Measurements from ENCODE around the gene TBC1D1.
"Not testable (repeated sequence)": the region's sequence is repeated elsewhere in the genome, so short reads cannot be mapped to it uniquely, and the experiment has no call there.

TBC1D1 gene

DNA sequence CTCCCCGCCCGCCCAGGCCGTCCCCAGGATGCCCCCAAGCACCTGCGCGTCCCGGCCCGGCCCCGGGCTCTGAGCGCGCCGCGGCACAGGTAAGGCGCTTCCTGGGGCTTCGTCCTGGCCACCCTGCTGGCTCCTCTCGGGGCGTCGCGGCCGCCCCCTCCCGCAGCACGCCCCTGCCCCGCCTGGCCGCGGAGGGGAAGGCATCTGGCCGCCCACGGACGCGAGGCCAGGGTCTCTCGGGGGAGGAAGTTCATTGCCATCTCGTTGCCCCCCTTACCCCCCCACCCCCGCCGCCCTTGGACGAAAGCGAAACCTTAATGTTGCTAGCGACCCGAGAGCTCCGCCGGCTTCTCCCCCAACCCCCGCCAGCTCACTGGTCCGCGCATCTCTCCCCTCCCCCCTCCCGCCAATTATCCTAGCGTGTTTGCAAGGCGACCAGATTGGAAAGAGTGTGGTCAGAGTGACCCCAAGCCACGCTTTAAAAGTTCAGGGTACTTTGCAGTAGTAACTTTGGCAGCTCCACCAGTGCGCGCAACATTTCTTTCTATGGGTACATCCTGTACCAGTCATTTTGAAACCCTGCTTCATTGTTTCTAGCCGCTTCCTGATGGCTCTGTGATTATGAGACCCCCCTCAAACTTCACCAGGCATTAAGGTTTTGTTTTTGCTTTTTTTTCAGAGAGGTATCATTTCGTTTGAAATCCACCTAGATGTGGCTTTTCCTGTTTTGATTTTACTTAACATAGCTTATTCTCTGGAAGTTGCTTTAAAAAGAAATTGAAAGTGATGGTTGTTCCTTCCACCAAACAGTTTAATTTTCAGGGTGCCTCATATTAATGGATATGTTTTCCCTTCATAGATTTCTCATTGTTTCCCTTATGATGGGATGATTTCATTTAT is 626 bp downstream of the TBC1D1 start:
- peak; percentile 68 for DNase-seq

DNA sequence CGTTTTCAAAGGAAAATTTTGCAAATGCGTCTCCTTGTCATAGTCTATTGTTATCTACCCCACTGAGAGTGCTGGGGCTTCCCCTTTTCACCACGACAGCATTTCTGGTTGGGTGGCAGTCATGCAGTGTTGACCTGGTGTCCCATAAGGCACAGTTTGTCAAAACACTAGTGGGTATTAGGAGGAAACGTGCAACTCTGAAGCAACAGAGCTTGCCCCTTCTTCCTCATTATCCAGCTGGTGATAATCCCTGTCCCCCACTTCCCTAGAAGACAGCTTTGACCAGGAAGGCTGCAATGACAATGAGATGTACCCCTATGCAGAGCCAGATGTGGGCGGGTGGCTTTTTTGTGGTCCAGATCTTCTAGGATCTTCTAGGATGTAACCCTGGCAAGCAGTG is 1.8 kb downstream of the TBC1D1 start:
- DNase-seq, result peak; percentile 72

DNA sequence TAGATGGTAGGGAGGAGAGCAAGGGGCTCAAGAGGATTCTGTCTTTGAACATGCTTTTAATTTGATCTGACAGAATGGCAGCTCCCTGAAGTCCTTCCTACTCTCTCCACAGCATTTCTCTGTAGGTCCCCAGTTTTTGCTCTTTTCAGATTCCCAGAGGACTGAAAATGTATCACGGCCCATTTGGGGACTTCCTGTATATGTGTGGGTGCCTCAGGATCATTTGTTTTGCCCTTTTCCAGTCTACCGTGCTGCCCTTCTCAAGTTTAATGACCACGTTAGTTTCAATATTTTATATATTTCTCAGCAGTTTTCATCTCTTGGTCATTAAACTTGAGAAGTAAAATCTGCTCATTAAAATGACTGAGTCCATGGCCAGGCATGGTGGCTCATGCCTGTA is 2.3 kb downstream of the TBC1D1 start:
- no peak for DNase-seq

DNA sequence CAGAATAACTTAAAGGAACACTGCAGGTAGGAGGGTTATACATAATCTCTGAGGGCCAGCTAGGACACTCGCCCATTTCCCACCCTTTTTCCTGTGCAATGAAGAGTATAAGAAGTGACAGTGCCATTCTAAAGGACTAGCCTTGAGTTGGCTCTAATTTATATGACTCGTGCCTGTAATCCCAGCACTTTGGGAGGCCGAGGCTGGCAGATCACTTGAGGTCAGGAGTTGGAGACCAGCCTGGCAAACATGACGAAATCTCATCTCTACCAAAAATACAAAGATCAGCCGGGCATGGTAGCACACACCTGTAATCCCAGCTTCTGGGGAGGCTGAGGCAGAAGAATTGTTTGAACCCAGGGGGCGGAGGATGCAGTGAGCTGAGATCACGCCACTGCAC is 4.4 kb downstream of the TBC1D1 start:
- DNase-seq, result no peak

DNA sequence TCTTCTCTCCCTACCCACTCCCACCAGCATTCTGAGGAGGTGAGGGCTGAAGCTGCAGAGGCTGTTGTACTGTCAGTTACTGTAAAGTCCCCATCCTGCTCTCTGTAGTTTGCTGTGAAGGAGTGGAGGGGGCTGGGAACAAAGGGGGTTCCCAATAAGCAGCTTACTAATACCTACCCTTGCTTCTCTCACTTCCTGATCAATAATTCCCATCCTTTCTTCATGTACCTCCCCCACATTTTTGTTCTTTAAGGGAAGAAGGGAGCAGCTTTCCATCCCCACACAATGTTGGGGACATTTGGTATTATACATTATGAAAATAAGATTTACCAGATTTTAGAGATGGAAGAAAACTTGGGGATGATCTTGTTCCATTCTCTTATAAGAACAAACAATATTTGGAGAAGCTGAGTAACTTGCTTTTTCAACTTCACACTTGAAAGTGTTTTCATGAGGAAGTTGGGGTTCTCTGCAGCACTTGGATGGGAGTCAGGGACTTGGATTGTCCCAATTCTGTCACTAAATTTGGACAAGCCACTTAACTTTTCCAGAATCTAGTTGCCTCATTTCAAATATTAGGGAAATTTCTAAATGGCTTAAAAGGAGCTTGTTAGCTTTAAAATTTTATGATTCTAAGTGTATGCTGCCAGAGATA is 5.4 kb downstream of the TBC1D1 start:
- no peak for DNase-seq

DNA sequence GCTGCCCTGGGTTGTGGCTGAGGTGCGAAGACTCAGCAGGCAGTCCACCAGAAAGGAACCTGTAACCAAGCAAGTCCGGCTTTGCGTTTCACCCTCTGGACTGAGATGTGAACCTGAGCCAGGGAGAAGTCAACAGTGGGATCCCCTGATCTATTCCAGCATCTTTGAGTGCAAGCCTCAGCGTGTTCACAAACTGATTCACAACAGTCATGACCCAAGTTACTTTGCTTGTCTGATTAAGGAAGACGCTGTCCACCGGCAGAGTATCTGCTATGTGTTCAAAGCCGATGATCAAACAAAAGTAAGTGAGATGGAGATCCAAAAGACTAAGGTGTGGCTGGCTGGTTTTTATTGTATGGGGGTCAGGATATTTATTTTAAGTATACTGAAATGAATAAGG is 11.3 kb downstream of the TBC1D1 start:
- DNase-seq, result no peak

DNA sequence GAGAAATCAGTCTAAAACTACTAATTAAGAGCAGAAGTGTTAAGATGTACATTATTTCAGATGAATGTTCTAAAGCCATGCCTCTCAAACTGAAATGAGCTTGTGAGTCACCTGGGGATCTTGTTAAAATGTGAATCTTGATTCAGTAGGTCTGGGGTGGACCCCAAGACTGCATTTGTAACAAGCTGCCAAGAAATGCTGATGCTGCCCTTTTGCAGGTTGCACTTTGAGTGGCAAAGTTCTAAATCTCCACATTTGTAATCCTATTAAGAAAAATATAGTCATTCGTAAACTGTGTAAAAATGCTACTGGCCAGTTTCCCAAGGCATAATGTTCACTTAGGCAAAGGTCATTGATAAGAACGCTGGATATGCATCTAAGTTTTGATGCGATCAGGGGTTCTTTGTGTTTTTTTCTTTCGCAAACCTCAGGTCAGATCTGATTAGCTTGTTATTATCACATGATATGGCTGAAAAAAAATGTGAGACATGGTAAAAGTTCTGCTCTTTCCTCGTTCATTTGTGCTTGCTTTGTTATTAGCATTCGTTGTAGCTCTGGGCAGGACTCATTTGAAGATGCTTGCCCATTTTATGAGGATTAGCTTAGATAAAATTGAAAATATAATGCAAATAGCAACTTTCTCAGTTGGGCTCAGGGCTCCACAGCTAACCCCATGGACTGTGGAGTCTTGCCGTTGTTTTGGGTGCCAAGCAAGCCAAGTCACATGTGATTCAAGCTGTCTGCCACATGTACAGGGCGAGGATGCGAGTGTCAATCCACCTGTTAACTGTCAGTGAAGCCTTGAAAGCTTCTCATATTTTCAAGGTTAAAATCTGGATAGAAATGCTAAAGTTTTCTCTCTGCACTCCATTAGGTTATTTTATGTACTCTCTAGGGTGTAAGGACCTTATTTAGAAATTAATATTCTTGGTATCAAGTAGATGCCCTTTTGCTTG is 12.1 kb downstream of the TBC1D1 start:
- DNase-seq, result no peak

DNA sequence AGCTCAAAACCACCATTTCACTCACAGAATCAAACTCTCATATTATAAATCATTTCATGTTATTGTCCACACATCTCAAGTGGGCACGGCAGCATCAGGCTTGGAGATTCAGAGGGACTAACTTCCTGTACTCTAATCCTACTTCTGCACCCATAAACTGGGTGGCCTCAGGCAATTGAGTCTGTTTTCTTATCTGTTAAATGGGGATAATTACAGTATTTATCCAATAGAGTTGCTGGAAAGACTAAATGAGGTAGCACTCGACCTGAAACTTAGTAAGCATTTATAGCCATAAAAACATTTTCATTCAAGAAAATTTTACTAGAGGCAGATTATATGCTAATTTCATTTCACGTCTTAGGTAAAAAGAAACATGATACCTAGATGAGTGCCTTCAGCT is 13.0 kb downstream of the TBC1D1 start:
- no peak for DNase-seq

DNA sequence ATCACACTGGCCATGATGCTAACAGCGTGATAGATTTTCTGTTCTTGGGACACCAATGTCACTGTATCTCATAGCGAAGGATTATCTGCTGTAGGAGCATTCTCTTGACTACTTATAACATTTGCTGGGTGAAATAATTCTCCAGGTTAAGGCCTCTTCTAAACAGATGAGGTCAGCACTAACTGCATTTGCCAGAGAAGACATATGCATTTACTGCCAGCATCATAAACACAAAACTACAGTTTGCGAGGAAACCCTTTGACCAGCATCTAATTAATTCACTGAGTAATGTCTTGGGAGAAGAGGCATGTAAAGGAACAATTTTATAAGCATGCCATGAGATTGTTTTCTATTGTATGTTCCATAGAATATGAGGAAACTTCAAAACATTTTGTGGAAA is 13.9 kb downstream of the TBC1D1 start:
- no peak for DNase-seq

DNA sequence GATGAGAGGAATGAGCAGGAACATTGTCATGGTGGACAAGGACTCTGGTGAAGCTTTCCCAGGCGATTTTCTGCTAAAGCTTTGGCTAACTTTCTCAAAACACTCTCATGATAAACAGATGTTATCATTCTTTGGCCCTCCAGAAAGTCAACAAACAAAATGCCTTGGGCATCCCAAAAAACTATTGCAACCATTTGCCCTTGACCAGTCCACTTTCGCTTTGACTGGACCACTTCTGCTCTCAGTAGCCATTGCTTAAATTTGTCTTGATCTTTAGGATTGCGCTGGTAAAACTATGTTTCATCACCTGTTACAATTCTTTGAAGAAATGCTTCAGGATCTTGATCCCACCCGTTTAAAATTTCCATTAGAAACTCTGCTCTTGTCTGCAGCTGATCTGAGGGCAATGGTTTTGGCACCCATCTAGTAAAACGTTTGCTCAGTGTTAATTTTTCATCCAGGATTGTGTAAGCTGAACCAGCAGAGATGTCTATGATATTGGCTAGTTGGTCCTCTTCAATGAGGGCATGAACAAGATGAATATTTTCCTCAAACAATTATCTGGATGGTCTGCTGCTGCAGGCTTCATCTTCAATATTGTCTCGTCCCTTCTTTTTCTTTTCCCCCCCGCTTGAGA is 14.8 kb downstream of the TBC1D1 start:
- no peak for DNase-seq

DNA sequence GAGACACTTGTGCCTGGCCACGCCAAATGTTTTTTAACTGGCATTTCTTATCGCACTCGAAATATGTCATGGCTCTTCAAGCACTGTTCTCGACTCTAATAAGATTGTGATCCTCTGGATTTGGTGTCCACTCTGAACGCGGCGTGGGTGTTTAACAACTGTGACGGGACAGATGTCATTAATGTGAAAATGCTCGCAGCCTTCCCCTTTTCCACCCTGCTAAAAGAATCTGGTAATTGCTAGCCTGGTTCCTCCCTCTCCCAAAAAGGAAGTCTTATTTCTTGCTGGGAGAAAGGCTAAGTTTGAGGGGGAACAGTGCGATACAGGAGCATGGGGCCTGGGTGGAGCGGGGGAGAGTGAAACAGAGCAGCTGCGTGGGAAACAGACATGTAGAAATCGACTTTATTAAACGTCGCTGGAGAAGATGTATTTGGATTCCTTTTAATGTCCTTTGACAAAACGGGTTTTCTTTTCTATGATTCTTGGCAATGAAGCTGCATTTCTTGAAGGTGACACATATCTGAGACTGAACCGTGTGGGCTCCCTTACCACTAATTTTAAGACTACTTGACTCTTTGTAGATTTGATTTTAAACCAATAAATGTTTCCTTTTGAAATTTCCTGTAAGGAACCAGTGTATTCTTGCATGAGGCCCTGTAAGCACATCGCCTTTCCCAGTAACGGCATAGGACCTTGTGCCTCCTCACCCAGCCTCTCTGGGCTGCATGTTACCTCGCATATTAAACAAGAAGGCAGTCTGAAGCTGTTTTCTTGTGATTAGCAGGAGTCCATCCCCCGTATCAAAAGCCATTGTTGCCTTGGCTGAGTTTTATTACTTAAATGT is 17.8 kb downstream of the TBC1D1 start:
- DNase-seq, result no peak

DNA sequence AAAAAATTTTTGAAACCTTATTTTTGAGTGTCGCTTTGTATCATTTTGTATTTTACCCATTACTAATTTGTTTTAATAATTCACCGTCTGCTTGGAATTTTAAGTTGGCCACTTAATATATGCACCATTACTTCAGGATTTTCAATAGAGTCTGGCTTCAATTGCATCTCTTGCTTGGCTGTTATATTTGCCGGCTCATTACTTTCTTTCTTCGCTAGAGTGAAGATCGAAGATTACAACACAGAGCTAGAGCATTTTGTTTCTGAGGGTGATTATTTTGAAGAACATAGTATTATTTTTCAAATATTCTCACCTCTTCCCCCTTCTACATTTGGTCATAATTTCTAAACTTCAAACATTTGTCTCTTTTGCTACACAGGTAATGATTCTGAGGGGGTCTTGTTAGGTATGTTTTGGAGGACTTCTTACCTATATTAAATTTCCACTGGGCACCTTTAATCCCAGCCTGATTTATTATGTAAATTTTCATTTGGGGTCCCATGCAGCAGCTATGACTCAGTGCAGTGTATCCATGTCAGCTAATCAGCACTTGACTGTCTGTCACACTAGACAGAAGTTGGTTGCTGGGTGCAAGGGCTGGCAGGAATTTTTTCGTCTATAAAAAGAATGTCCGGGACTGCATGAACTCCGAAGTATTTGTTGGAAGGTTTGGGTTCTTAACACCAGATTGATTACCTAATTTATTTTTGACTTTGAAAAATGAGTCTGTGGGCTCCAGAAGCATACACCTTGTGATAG is 18.6 kb downstream of the TBC1D1 start:
- DNase-seq, result no peak

DNA sequence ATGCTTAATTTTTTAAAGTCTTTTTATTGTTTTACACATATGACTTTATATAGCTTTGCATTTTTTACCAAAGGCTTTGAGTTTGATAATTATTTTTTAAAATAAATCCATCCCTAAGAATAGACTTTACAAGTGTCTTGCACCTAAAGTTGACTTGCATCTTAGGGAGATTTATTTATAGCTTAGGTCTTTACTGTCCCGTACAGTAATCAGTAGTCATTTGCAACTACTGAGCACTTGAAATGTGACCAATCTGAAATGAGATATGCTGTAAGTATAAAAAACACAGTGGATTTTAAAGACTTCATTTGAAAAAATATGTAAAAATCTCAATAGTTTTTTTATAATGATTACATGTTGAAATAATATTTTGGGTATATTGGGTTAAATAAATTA is 19.2 kb downstream of the TBC1D1 start:
- DNase-seq, result no peak

DNA sequence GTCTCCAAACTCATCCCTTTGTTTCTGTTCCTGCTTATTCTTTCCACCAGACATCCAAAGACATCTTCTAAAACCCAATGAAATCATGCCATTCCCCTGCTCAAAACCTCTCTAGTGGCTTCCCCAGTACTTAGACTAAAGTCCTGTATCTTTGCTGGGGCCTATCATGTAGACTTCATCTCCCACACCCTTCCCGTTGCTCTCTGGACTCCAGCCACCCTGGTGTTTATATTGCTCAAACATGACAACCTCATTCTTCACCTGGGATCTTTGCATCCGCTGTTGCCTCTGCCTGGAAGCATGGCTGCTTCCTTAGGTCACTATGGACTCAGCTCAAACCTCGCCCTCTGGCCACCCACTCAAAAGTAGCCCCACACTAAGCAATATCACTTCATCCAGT is 23.7 kb downstream of the TBC1D1 start:
- no peak for DNase-seq

DNA sequence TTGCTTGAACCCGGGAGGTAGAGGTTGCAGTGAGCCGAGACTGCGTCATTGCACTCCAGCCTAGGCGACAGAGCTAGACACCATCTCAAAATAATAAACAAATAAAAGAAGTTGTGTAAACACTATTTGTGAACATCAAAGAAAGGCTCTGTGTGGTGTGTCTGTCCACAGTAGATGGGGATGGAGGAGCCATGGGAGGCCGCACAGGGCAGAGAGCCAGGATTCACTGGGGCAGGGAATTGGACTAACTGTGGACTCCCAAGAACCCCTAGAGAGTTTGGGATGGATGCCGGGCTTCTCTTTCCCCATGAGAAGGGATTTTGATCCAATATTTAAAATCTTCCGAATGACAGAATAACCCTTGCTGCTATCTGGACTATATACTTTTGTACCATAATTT is 26.5 kb downstream of the TBC1D1 start:
- no peak for DNase-seq

DNA sequence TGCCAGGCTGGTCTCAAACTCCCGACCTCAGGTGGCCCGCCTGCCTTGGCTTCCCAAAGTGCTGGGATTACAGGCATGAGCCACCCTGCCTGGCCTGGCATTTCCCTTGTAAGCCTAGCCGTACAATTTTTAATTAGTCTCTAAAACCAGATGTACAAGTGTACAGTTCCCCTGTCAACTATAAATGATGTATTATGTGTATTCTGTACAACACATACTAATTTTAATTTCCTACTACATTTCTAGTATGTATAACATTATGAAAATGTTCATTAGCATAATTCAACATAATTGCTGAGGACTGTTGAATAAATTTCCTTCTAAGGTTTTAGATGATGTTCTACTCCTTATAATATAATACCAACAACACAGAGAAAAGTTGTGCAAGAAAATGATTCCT is 27.8 kb downstream of the TBC1D1 start:
- no peak for DNase-seq

DNA sequence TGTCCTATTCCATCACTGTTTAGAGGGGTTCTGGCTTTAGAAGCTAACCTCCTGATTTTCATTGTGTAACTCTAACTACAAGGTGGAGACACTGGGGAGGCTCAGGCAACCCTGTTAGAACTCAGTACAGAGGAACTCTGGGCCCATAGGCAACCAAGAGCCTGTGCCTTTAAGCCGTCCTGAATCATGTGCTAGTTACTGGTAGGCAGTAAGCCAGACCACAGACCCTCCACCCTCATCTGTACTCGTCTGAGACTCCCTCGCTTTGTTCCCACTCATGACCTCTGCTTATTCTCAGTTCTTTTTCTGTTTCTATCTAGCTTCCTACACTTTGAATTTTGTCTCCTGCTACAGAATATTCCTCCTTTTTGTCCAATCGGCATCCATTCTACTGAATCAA is 31.4 kb downstream of the TBC1D1 start:
- no peak for DNase-seq

DNA sequence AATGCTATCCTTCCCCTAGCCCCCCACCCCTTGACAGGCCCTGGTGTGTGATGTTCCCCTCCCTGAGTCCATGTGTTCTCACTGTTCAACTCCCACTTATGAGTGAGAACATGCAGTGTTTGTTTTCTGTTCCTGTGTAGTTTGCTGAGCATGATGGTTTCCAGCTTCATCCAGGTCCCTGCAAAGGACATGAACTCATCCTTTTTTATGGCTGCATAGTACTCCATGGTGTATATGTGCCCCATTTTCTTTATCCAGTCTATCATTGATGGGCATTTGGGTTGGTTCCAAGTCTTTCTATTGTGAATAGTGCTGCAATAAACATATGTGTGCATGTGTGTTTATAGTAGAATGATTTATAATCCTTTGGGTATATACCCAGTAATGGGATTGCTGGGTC is 32.2 kb downstream of the TBC1D1 start:
- not testable (repeated sequence) for DNase-seq

DNA sequence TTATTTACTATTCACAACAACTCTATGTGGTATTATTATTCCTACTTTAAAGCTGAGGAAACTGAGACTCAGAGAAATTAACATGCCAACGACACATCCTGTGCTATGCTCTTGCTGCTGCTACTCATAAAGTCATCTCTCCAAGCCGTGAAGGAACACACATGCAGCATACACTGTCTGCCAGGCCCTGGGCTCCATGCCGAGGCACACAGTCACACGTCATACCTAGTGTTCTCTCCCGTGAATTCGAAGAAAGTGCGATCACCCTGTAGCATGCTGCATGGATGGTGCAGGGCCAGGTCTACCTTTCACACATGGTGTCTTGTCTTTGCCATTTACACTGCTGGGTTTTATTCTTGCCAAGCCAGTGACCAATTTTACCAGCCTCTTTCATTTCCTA is 34.1 kb downstream of the TBC1D1 start:
- DNase-seq, result no peak

DNA sequence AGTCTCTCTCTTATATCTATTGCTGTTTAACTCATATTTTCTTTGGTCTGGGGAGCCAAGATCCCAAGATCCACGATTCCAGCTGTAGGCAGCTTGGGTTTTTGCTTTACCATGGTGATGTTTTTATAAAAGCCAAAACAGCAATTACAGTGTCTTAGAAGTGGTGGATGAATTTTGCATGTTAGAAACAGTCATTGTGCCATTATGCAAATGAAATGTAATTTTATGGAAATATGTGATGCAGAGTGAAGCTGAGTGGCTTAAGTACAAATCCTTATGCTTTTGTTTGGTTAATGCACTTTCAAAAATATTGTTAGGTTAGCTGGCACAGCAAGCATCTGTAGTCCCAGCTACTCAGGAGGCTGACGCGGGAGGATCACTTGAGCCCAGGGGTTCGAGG is 36.5 kb downstream of the TBC1D1 start:
- DNase-seq, result no peak
